Breast epithelium (tissue), 3 donors: ENCODE data around the gene LPGAT1.

Experiments
- CTCF ChIP-seq, 3 donors: fragments of 450-650 bp; IDR thresholded peaks; one replicate each; pipeline ENCODE4 v1.5.1; 2016 to 2017; ENCODE audit warnings: antibody characterized with exemption in 3 of 3, mild to moderate bottlenecking in 3 of 3, moderate library complexity in 3 of 3
- POLR2A ChIP-seq: fragments of 450-650 bp; IDR thresholded peaks from one replicate; pipeline ENCODE4 v1.6.1; 2016; ENCODE audit warnings: antibody characterized with exemption, mild to moderate bottlenecking, moderate library complexity
- POLR2AphosphoS5 ChIP-seq, 3 donors: sonication (generic); formaldehyde crosslinking; IDR thresholded peaks; one replicate each; pipeline ENCODE4 v1.6.1; 2017; ENCODE audit warnings: antibody characterized with exemption in 3 of 3

- no peak for TF ChIP-seq CTCF (IDR thresholded peaks at IDR 0.05)
- TF ChIP-seq POLR2AphosphoS5 (IDR thresholded peaks at IDR 0.05) = no peak
- TF ChIP-seq POLR2A = no peak
These were observed 95.8 kb downstream of the LPGAT1 start for GRCh38 chr1:211734791-211735190.
